HL-60 (cell line): Measurements from ENCODE around the gene ASCC3.

ENCODE experiments used
- GABPA ChIP-seq: IDR thresholded peaks from 2 replicates; pipeline ENCODE4 v1.6.1; 2012; ENCODE audit warnings: low read depth
- POLR2AphosphoS5 ChIP-seq: IDR thresholded peaks from 2 replicates; pipeline ENCODE4 v1.6.1; 2012; ENCODE audit warnings: low read depth
- TF ChIP-seq, protein P1 (sequence below): IDR thresholded peaks from one replicate; pipeline ENCODE4 v1.5.1; 2011; ENCODE audit warnings: low read length, control low read depth, inconsistent platforms; ENCODE audit not compliant: insufficient read depth
- TF ChIP-seq, protein P2 (sequence below): IDR thresholded peaks from 2 replicates; pipeline ENCODE4 v1.6.1; 2012; ENCODE audit warnings: low read depth; ENCODE audit not compliant: insufficient replicate concordance

DNA sequence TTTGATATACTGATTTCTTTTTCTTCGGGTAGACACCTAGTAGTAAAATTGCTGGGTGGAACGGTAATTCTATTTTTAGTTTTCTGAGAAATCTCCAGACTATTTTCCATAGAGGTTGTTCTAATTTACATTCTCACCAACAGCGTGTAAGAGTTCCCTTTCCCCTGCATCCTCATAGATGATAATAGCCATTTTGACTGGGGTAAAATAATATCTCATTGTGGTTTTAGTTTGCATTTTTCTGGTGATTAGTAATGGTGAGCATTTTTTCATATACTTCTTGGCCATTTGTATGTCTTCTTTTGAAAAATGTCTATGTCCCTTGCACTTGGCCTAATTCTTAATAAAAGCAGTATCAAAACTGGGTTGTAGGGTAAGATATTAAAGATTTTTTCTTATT, 267.5 kb downstream of the ASCC3 start:
- TF ChIP-seq, protein P1, sequence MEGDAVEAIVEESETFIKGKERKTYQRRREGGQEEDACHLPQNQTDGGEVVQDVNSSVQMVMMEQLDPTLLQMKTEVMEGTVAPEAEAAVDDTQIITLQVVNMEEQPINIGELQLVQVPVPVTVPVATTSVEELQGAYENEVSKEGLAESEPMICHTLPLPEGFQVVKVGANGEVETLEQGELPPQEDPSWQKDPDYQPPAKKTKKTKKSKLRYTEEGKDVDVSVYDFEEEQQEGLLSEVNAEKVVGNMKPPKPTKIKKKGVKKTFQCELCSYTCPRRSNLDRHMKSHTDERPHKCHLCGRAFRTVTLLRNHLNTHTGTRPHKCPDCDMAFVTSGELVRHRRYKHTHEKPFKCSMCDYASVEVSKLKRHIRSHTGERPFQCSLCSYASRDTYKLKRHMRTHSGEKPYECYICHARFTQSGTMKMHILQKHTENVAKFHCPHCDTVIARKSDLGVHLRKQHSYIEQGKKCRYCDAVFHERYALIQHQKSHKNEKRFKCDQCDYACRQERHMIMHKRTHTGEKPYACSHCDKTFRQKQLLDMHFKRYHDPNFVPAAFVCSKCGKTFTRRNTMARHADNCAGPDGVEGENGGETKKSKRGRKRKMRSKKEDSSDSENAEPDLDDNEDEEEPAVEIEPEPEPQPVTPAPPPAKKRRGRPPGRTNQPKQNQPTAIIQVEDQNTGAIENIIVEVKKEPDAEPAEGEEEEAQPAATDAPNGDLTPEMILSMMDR, result no peak
- TF ChIP-seq, protein P2, sequence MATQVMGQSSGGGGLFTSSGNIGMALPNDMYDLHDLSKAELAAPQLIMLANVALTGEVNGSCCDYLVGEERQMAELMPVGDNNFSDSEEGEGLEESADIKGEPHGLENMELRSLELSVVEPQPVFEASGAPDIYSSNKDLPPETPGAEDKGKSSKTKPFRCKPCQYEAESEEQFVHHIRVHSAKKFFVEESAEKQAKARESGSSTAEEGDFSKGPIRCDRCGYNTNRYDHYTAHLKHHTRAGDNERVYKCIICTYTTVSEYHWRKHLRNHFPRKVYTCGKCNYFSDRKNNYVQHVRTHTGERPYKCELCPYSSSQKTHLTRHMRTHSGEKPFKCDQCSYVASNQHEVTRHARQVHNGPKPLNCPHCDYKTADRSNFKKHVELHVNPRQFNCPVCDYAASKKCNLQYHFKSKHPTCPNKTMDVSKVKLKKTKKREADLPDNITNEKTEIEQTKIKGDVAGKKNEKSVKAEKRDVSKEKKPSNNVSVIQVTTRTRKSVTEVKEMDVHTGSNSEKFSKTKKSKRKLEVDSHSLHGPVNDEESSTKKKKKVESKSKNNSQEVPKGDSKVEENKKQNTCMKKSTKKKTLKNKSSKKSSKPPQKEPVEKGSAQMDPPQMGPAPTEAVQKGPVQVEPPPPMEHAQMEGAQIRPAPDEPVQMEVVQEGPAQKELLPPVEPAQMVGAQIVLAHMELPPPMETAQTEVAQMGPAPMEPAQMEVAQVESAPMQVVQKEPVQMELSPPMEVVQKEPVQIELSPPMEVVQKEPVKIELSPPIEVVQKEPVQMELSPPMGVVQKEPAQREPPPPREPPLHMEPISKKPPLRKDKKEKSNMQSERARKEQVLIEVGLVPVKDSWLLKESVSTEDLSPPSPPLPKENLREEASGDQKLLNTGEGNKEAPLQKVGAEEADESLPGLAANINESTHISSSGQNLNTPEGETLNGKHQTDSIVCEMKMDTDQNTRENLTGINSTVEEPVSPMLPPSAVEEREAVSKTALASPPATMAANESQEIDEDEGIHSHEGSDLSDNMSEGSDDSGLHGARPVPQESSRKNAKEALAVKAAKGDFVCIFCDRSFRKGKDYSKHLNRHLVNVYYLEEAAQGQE, result no peak
- TF ChIP-seq POLR2AphosphoS5 (no peak), GABPA (no peak)
